ENCODE data around the gene PPP2R2C. TPM values are rescaled to one million over a fixed set of nuclear protein-coding genes. Genes with fewer than 3 reads are reported as not detected.

PPP2R2C gene
- total RNA-seq, 2 experiments from 2014 or later: not detected

- Histone ChIP-seq H3K4me1 (ENCODE audit: insufficient read depth, low read length, poor library complexity, severe bottlenecking) (no peaks in the 10 kb centered on the region), H3K27ac (ENCODE audit: low read depth, low read length, poor library complexity, severe bottlenecking) (no peak overlapping the region), H3K9me3 (ENCODE audit: low read length) (no peaks in the 10 kb centered on the region), H3K36me3 (ENCODE audit: insufficient read depth, low read length) (no peaks in the 10 kb centered on the region), H3K4me2 (ENCODE audit: low read length) (no peak overlapping the region), H2AFZ (ENCODE audit: low read length) (no peak overlapping the region), H3K9me2 (ENCODE audit: insufficient read depth, low read length) (no peaks in the 10 kb centered on the region), H4K20me1 (ENCODE audit: insufficient read depth, low read length) (no peaks in the 10 kb centered on the region), H3K4me3 (ENCODE audit: low read depth, low read length, poor library complexity, severe bottlenecking) (no peak overlapping the region), H3K79me2 (ENCODE audit: insufficient read depth, low read depth, low read length) (no peaks in the 10 kb centered on the region)
- intact Hi-C loops (cut with micrococcal nuclease; ENCODE audit: unreplicated experiment): no loop called here
- no peak for DNase-seq (ENCODE audit: low spot score)
- no TSS peak for BruUV-seq (replicated peaks)
- ChIA-PET CTCF (ENCODE audit: unreplicated experiment) (no interaction called here), POLR2A (interaction anchor here (1.0 kb wide), 1 partner anchor 9 kb away, joined by 3 read pairs; no protein-coding TSS in a partner anchor)
- no peak for TF ChIP-seq EZH2phosphoT487 (IDR thresholded peaks at IDR 0.05; ENCODE audit: borderline replicate concordance, low read depth, low read length)
Observed at GRCh38 chr4:6497796-6498195, 25.4 kb upstream of the PPP2R2C start.

GRCh38 chr4:6495736-6496135, 23.3 kb upstream of the PPP2R2C start:
- Histone ChIP-seq H3K79me2 (ENCODE audit: insufficient read depth, low read depth, low read length) (no peaks in the 10 kb centered on the region), H3K36me3 (ENCODE audit: insufficient read depth, low read length) (no peaks in the 10 kb centered on the region), H3K9me2 (ENCODE audit: insufficient read depth, low read length) (no peaks in the 10 kb centered on the region), H3K9me3 (ENCODE audit: low read length) (no peaks in the 10 kb centered on the region), H3K4me1 (ENCODE audit: insufficient read depth, low read length, poor library complexity, severe bottlenecking) (no peaks in the 10 kb centered on the region), H3K4me3 (ENCODE audit: low read depth, low read length, poor library complexity, severe bottlenecking) (no peak overlapping the region), H2AFZ (ENCODE audit: low read length) (no peak overlapping the region), H3K27ac (ENCODE audit: low read depth, low read length, poor library complexity, severe bottlenecking) (no peak overlapping the region), H3K4me2 (ENCODE audit: low read length) (no peak overlapping the region), H4K20me1 (ENCODE audit: insufficient read depth, low read length) (no peaks in the 10 kb centered on the region)
- DNase-seq (ENCODE audit: low spot score): no peak
- ChIA-PET POLR2A (no interaction called here), CTCF (ENCODE audit: unreplicated experiment) (no interaction called here)
- BruUV-seq (replicated peaks): no TSS peak
- TF ChIP-seq CTCF (conservative IDR thresholded peaks at IDR 0.05; ENCODE audit: low read length) (no peak), EZH2phosphoT487 (IDR thresholded peaks at IDR 0.05; ENCODE audit: borderline replicate concordance, low read depth, low read length) (no peak)
- intact Hi-C loops (cut with micrococcal nuclease; ENCODE audit: unreplicated experiment): no loop called here

GRCh38 chr4:6495296-6495590, 22.8 kb upstream of the PPP2R2C start:
- no peak for TF ChIP-seq CTCF (conservative IDR thresholded peaks at IDR 0.05; ENCODE audit: low read length)
- no peak for TF ChIP-seq EZH2phosphoT487 (IDR thresholded peaks at IDR 0.05; ENCODE audit: borderline replicate concordance, low read depth, low read length)
- DNase-seq (ENCODE audit: low spot score): no peak
- ChIA-PET POLR2A (no interaction called here), CTCF (ENCODE audit: unreplicated experiment) (no interaction called here)
- Histone ChIP-seq H3K4me1 (ENCODE audit: insufficient read depth, low read length, poor library complexity, severe bottlenecking) (no peaks in the 10 kb centered on the region), H3K79me2 (ENCODE audit: insufficient read depth, low read depth, low read length) (no peaks in the 10 kb centered on the region), H3K9me2 (ENCODE audit: insufficient read depth, low read length) (no peaks in the 10 kb centered on the region), H2AFZ (ENCODE audit: low read length) (no peak overlapping the region), H3K4me3 (ENCODE audit: low read depth, low read length, poor library complexity, severe bottlenecking) (no peak overlapping the region), H3K4me2 (ENCODE audit: low read length) (no peak overlapping the region), H4K20me1 (ENCODE audit: insufficient read depth, low read length) (no peaks in the 10 kb centered on the region), H3K9me3 (ENCODE audit: low read length) (no peaks in the 10 kb centered on the region), H3K36me3 (ENCODE audit: insufficient read depth, low read length) (no peaks in the 10 kb centered on the region), H3K27ac (ENCODE audit: low read depth, low read length, poor library complexity, severe bottlenecking) (no peak overlapping the region)
- no TSS peak for BruUV-seq (replicated peaks)
- intact Hi-C loops (cut with micrococcal nuclease; ENCODE audit: unreplicated experiment): no loop called here

Measured in OCI-LY7 (cell line).